ENCODE data around the gene THOC7. TPM values are rescaled to one million over a fixed set of nuclear protein-coding genes. Genes with fewer than 3 reads are reported as not detected.

THOC7 gene
- total and polyA plus RNA-seq, 2 experiments from 2014 or later, result 61.7 to 67.3 TPM

DNA sequence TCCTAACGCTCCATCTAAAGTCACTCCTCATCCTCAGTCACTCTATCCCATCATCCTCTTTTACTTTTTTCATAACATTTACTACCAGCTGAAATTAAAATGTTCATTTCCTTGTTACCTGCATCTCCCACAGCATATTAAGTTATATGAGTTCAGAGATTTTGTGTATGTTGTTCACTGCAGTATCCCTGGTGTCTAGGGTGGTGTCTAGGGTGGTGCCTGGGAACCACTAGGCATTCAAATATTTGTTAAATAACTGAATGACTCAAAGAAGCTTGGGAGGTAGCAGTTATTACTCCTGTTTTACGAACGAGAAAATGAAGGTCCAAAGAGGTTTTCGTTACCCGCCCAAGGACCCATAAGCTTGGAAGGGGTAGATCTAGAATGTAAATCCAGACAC lies 46.4 kb downstream of the THOC7 start:
- H3K9me3 ChIP-seq (ENCODE audit: low read depth), result no peaks in the 10 kb centered on the region
- no peak overlapping the region for H3K27ac ChIP-seq
- H3K79me2 ChIP-seq, result no peaks in the 10 kb centered on the region
- H3K4me3 ChIP-seq, result no peak overlapping the region
- H3K36me3 ChIP-seq (replicated peaks; ENCODE audit: insufficient read depth, low read depth), result no peaks in the 10 kb centered on the region
- TF ChIP-seq, protein P1, sequence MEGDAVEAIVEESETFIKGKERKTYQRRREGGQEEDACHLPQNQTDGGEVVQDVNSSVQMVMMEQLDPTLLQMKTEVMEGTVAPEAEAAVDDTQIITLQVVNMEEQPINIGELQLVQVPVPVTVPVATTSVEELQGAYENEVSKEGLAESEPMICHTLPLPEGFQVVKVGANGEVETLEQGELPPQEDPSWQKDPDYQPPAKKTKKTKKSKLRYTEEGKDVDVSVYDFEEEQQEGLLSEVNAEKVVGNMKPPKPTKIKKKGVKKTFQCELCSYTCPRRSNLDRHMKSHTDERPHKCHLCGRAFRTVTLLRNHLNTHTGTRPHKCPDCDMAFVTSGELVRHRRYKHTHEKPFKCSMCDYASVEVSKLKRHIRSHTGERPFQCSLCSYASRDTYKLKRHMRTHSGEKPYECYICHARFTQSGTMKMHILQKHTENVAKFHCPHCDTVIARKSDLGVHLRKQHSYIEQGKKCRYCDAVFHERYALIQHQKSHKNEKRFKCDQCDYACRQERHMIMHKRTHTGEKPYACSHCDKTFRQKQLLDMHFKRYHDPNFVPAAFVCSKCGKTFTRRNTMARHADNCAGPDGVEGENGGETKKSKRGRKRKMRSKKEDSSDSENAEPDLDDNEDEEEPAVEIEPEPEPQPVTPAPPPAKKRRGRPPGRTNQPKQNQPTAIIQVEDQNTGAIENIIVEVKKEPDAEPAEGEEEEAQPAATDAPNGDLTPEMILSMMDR (IDR thresholded peaks at IDR 0.05; ENCODE audit: poor library complexity), result no peak
- TF ChIP-seq EZH2phosphoT487 (IDR thresholded peaks at IDR 0.05; ENCODE audit: low read depth, severe bottlenecking, unreplicated experiment) (no peak), EZH2 (IDR thresholded peaks at IDR 0.05; ENCODE audit: borderline replicate concordance) (no peak)
- no peaks in the 10 kb centered on the region for H3K27me3 ChIP-seq
- WGBS (ENCODE audit: low lambda C conversion rate, missing lambda C conversion rate), result 92% methylated on average over 5 of the region's 5 CpGs
- no peak overlapping the region for H2AFZ ChIP-seq
- no peaks in the 10 kb centered on the region for H3K4me1 ChIP-seq (ENCODE audit: insufficient read depth)
- no peak overlapping the region for H3K4me2 ChIP-seq
- no peaks in the 10 kb centered on the region for H3K9me2 ChIP-seq (replicated peaks; ENCODE audit: insufficient read depth)
- H4K20me1 ChIP-seq (ENCODE audit: insufficient read depth, poor library complexity, severe bottlenecking), result no peaks in the 10 kb centered on the region
- DNase-seq (ENCODE audit: low spot score), result no peak

DNA sequence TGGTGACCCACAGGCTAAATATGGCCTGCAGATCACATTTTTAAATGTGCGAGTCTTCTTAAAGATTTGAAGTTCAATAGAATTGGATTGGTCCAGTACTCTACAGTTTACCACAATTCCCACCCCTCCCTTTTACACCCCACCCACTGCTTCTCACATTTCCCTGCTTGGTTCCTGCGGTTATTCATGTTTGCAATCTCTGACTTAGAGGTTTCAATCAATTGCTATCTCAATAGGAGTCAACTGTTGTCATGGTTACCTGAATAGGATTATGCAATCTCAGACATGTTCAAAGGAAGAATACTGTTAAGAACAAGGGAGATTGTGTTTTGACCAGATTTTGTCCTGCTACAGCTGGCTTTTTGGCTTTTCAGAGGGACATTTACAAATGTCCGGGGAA lies 49.4 kb downstream of the THOC7 start:
- Histone ChIP-seq H3K79me2 (no peaks in the 10 kb centered on the region), H3K9me2 (replicated peaks; ENCODE audit: insufficient read depth) (no peaks in the 10 kb centered on the region)
- peak; percentile 10 for DNase-seq (ENCODE audit: low spot score)

DNA sequence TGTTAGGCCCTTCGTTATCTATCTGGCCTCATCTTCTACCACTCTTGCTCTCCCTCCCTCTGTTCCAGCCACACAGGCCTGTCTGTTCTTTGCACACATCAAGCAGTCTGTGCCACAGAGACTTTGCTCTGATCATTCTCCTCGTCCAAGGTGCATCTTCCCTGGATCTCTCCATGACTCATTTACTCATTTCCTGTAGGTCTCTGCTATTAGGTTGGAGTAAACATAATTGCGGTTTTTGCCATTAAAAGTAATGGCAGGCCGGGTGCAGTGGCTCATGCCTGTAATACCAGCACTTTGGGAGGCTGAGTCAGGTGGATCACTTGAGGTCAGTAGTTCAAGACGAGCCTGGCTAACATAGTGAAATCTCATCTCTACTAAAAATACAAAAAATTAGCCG lies 54.0 kb downstream of the THOC7 start:
- H3K27me3 ChIP-seq, result no peaks in the 10 kb centered on the region
- H3K79me2 ChIP-seq, result no peaks in the 10 kb centered on the region
- H3K4me2 ChIP-seq, result no peak overlapping the region
- DNase-seq (ENCODE audit: low spot score), result no peak
- no peaks in the 10 kb centered on the region for H3K36me3 ChIP-seq (replicated peaks; ENCODE audit: insufficient read depth, low read depth)
- H3K4me1 ChIP-seq (ENCODE audit: insufficient read depth), result no peaks in the 10 kb centered on the region
- no peak overlapping the region for H3K4me3 ChIP-seq
- H2AFZ ChIP-seq, result no peak overlapping the region
- H3K9me3 ChIP-seq (ENCODE audit: low read depth), result no peaks in the 10 kb centered on the region
- no peaks in the 10 kb centered on the region for H3K9me2 ChIP-seq (replicated peaks; ENCODE audit: insufficient read depth)
- TF ChIP-seq EZH2 (IDR thresholded peaks at IDR 0.05; ENCODE audit: borderline replicate concordance) (no peak), EZH2phosphoT487 (IDR thresholded peaks at IDR 0.05; ENCODE audit: low read depth, severe bottlenecking, unreplicated experiment) (no peak)
- TF ChIP-seq, protein P1 (IDR thresholded peaks at IDR 0.05; ENCODE audit: poor library complexity), result no peak
- H4K20me1 ChIP-seq (ENCODE audit: insufficient read depth, poor library complexity, severe bottlenecking), result no peaks in the 10 kb centered on the region
- 71% methylated on average over 6 of the region's 6 CpGs for WGBS (ENCODE audit: low lambda C conversion rate, missing lambda C conversion rate)
- H3K27ac ChIP-seq, result no peak overlapping the region

More for the DNA sequence above, 49.4 kb downstream of the THOC7 start:
- H3K4me3 ChIP-seq, result no peak overlapping the region
- H2AFZ ChIP-seq, result no peak overlapping the region
- H3K27ac ChIP-seq, result no peak overlapping the region
- H3K4me1 ChIP-seq (ENCODE audit: insufficient read depth), result no peaks in the 10 kb centered on the region
- no peaks in the 10 kb centered on the region for H3K9me3 ChIP-seq (ENCODE audit: low read depth)
- no peaks in the 10 kb centered on the region for H3K36me3 ChIP-seq (replicated peaks; ENCODE audit: insufficient read depth, low read depth)
- WGBS (ENCODE audit: low lambda C conversion rate, missing lambda C conversion rate), result 62% methylated on average over 3 of the region's 3 CpGs
- no peaks in the 10 kb centered on the region for H4K20me1 ChIP-seq (ENCODE audit: insufficient read depth, poor library complexity, severe bottlenecking)
- no peaks in the 10 kb centered on the region for H3K27me3 ChIP-seq
- H3K4me2 ChIP-seq, result no peak overlapping the region
- no peak for TF ChIP-seq EZH2 (IDR thresholded peaks at IDR 0.05; ENCODE audit: borderline replicate concordance)
- TF ChIP-seq, protein P1 (IDR thresholded peaks at IDR 0.05; ENCODE audit: poor library complexity), result no peak
- no peak for TF ChIP-seq EZH2phosphoT487 (IDR thresholded peaks at IDR 0.05; ENCODE audit: low read depth, severe bottlenecking, unreplicated experiment)

DNA sequence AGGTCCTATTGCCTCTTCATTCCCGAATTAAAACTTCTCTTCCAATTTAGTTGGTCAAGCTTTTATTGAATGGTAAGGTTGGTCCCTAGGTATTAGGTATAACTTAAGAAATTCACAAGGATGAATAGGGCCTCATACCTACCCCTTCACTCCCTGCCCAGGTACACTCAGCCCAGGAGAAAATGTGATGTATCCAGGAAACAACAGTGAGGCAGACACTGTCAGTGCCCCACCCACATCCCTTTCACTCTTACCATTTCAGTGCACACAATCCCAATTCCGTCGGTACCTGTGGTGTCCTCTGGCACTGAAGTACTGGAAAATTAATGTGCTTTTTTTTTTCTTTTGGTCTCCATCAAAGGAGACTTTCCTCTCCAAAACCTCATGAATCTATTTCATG lies 55.0 kb downstream of the THOC7 start:
- Histone ChIP-seq H3K4me3 (no peak overlapping the region), H3K27me3 (no peaks in the 10 kb centered on the region), H3K4me2 (no peak overlapping the region), H2AFZ (no peak overlapping the region), H3K9me3 (ENCODE audit: low read depth) (no peaks in the 10 kb centered on the region), H3K27ac (no peak overlapping the region), H4K20me1 (ENCODE audit: insufficient read depth, poor library complexity, severe bottlenecking) (no peaks in the 10 kb centered on the region), H3K36me3 (replicated peaks; ENCODE audit: insufficient read depth, low read depth) (no peaks in the 10 kb centered on the region), H3K4me1 (ENCODE audit: insufficient read depth) (no peaks in the 10 kb centered on the region), H3K9me2 (replicated peaks; ENCODE audit: insufficient read depth) (no peaks in the 10 kb centered on the region), H3K79me2 (no peaks in the 10 kb centered on the region)
- TF ChIP-seq EZH2phosphoT487 (IDR thresholded peaks at IDR 0.05; ENCODE audit: low read depth, severe bottlenecking, unreplicated experiment) (no peak), EZH2 (IDR thresholded peaks at IDR 0.05; ENCODE audit: borderline replicate concordance) (no peak)
- TF ChIP-seq, protein P1 (IDR thresholded peaks at IDR 0.05; ENCODE audit: poor library complexity), result no peak
- DNase-seq (ENCODE audit: low spot score), result no peak
- WGBS (ENCODE audit: low lambda C conversion rate, missing lambda C conversion rate), result 85% methylated on average over 3 of the region's 3 CpGs
